ENCODE data around the gene SLC40A1.

DNA sequence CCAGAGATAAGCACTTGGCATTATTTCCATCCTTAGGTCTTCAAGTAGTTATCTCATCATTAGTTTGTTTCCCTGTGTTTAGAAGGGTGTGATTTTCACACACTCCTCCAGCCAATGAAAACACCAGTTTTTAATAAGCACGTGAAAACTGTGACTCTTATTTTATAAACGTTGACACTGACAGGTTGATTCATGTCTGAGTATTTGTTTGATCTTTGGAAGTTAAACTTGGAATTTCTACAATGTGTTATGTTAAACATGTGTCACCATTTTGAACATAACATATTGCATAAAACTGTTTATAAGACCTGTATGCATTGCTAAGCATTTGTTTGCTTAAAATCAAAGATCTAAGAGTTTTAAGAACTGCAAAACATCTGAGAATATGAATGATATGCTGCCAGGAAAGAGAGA is 27.6 kb downstream of the SLC40A1 start:
- TF ChIP-seq, protein P1, sequence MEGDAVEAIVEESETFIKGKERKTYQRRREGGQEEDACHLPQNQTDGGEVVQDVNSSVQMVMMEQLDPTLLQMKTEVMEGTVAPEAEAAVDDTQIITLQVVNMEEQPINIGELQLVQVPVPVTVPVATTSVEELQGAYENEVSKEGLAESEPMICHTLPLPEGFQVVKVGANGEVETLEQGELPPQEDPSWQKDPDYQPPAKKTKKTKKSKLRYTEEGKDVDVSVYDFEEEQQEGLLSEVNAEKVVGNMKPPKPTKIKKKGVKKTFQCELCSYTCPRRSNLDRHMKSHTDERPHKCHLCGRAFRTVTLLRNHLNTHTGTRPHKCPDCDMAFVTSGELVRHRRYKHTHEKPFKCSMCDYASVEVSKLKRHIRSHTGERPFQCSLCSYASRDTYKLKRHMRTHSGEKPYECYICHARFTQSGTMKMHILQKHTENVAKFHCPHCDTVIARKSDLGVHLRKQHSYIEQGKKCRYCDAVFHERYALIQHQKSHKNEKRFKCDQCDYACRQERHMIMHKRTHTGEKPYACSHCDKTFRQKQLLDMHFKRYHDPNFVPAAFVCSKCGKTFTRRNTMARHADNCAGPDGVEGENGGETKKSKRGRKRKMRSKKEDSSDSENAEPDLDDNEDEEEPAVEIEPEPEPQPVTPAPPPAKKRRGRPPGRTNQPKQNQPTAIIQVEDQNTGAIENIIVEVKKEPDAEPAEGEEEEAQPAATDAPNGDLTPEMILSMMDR (IDR thresholded peaks at IDR 0.05; ENCODE audit: extremely low read depth in 1 of 2, insufficient read depth in 1 of 2, low read depth in 1 of 2, low read length in 2 of 2), result no peak
- TF ChIP-seq EZH2 (IDR thresholded peaks at IDR 0.05; ENCODE audit: borderline replicate concordance, low read depth, low read length, severe bottlenecking) (no peak), POLR2AphosphoS5 (IDR thresholded peaks at IDR 0.05; ENCODE audit: insufficient read depth, low read depth, low read length) (no peak), MYC (IDR thresholded peaks at IDR 0.05; ENCODE audit: low read depth, low read length) (no peak), POLR2A (IDR thresholded peaks at IDR 0.05; ENCODE audit: low read depth, low read length) (no peak), JUN (IDR thresholded peaks at IDR 0.05; ENCODE audit: borderline replicate concordance, insufficient read depth, insufficient read length, low read depth) (no peak), FOS (IDR thresholded peaks at IDR 0.05; ENCODE audit: borderline replicate concordance, insufficient read depth, low read length) (no peak), GATA2 (IDR thresholded peaks at IDR 0.05; ENCODE audit: insufficient read depth, insufficient read length, low read depth, low read length) (no peak)
- TF ChIP-seq, protein P2, sequence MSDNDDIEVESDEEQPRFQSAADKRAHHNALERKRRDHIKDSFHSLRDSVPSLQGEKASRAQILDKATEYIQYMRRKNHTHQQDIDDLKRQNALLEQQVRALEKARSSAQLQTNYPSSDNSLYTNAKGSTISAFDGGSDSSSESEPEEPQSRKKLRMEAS (IDR thresholded peaks at IDR 0.05; ENCODE audit: insufficient read depth, insufficient read length), result no peak
